ENCODE results near the gene HACD2.
"Not testable (repeated sequence)": the region's sequence is repeated elsewhere in the genome, so short reads cannot be mapped to it uniquely, and the experiment has no call there.

Gene HACD2

GRCh38 chr3:123521179-123521969 lies 63.5 kb downstream of the HACD2 start:
- no peak for DNase-seq

- no peak for DNase-seq
Measured at GRCh38 chr3:123520656-123521055, 64.2 kb downstream of the HACD2 start.

GRCh38 chr3:123518892-123519485 lies 65.9 kb downstream of the HACD2 start:
- no peak for DNase-seq

GRCh38 chr3:123511726-123512125 lies 73.1 kb downstream of the HACD2 start:
- DNase-seq: no peak

- DNase-seq: no peak
Measured at GRCh38 chr3:123511084-123511483, 73.8 kb downstream of the HACD2 start.

GRCh38 chr3:123508178-123508577 lies 76.7 kb downstream of the HACD2 start:
- DNase-seq: no peak

- no peak for DNase-seq
Measured at GRCh38 chr3:123505820-123506219, 79.0 kb downstream of the HACD2 start.

- no peak for DNase-seq
Measured at GRCh38 chr3:123503203-123503602, 81.7 kb downstream of the HACD2 start.

- DNase-seq: no peak
Measured at GRCh38 chr3:123499322-123499721, 85.5 kb downstream of the HACD2 start.

- DNase-seq: no peak
Measured at GRCh38 chr3:123498761-123499160, 86.1 kb downstream of the HACD2 start.

GRCh38 chr3:123493912-123494311 lies 90.9 kb downstream of the HACD2 start:
- no peak for DNase-seq

GRCh38 chr3:123491966-123492587 lies 92.8 kb downstream of the HACD2 start:
- DNase-seq: no peak

GRCh38 chr3:123489400-123490004 lies 95.4 kb downstream of the HACD2 start:
- DNase-seq: peak; percentile 31

- DNase-seq: no peak
Measured at GRCh38 chr3:123488645-123489347, 96.1 kb downstream of the HACD2 start.

GRCh38 chr3:123487063-123487462 lies 97.8 kb downstream of the HACD2 start:
- DNase-seq: not testable (repeated sequence)

GRCh38 chr3:123486460-123486859 lies 98.4 kb downstream of the HACD2 start:
- DNase-seq: no peak

GRCh38 chr3:123485551-123485950 lies 99.3 kb downstream of the HACD2 start:
- no peak for DNase-seq

- DNase-seq: no peak
Measured at GRCh38 chr3:123483146-123483545, 101.7 kb downstream of the HACD2 start.

GRCh38 chr3:123481722-123482457 lies 103.0 kb downstream of the HACD2 start:
- no peak for DNase-seq

- DNase-seq: no peak
Measured at GRCh38 chr3:123481071-123481470, 103.8 kb downstream of the HACD2 start.

GRCh38 chr3:123480428-123480827 lies 104.4 kb downstream of the HACD2 start:
- no peak for DNase-seq

- DNase-seq: no peak
Measured at GRCh38 chr3:123479891-123480290, 105.0 kb downstream of the HACD2 start.

Data from amniotic stem cell (primary cell).